Right lobe of liver (tissue), 6 donors: Measurements from ENCODE around the gene DIP2C. TPM values are rescaled to one million over a fixed set of nuclear protein-coding genes. Genes with fewer than 3 reads are reported as not detected.

Experiments used
- ATAC-seq, 4 donors: fragments of 200-7000 bp; cut with Tn5 transposase; one replicate each; pipeline ENCODE4 v1.9.1; 2020; ENCODE audit warnings: mild to moderate bottlenecking in 4 of 4, moderate library complexity in 4 of 4
- DNase-seq, 3 donors: peaks; one replicate each; pipeline ENCODE4 v3.0.0-alpha.2; 2020
- H3K27ac ChIP-seq, 3 donors: fragments of 200-600 bp; one replicate each; pipeline ENCODE4 v1.8.0; 2022
- H3K27me3 ChIP-seq, 2 donors: fragments of 200-600 bp; one replicate each; pipeline ENCODE4 v1.8.0; 2022
- H3K36me3 ChIP-seq, 4 donors: fragments of 200-600 bp; sonication (generic) in 1 of 4; one replicate each; pipeline versions ENCODE4 v1.5.1 to v1.8.0; 2017 to 2022; ENCODE audit warnings: control low read depth in 1 of 4
- H3K4me1 ChIP-seq, 4 donors: fragments of 200-600 bp; sonication (generic) in 1 of 4; one replicate each; pipeline versions ENCODE4 v1.5.1 to v1.8.0; 2017 to 2022; ENCODE audit warnings: control low read depth in 1 of 4
- H3K4me3 ChIP-seq, 3 donors: fragments of 200-600 bp; one replicate each; pipeline ENCODE4 v1.8.0; 2022
- H3K9me3 ChIP-seq, 4 donors: fragments of 200-600 bp; sonication (generic) in 1 of 4; one replicate each; pipeline versions ENCODE4 v1.5.1 to v1.8.0; 2017 to 2022; ENCODE audit warnings: control low read depth in 1 of 4
- CTCF ChIP-seq, 4 donors: fragments of 200-600 bp in 3 of 4; fragments of 450-650 bp in 1 of 4; IDR thresholded peaks; one replicate each; pipeline versions ENCODE4 v1.5.1 to v1.8.0; 2016 to 2022; ENCODE audit warnings: antibody characterized with exemption in 4 of 4, mild to moderate bottlenecking in 2 of 4
- POLR2A ChIP-seq: fragments of 450-650 bp; IDR thresholded peaks from one replicate; pipeline ENCODE4 v1.6.1; 2017; ENCODE audit warnings: antibody characterized with exemption, mild to moderate bottlenecking
- WGBS: methylation state at CpG from one replicate; pipeline ENCODE4 v1.1.6; 2018; ENCODE audit warnings: low coverage, low lambda C conversion rate; ENCODE audit not compliant: insufficient coverage; ENCODE audit errors: missing lambda C conversion rate; 5-methylcytosine and 5-hydroxymethylcytosine counted together
- intact Hi-C, 2 donors: fragments of 100-400 bp; cut with DNase I; formaldehyde crosslinking; loops; one replicate each; pipeline versions ENCODE4 v1.11.2 to v1.14.1; 2022
- total RNA-seq, 6 experiments: library from RNA; depleted of rRNA in 2 of 6; stranded (reverse); fragments of >200 nt in 2 of 6; fragmentation: NEBNext Ultra II Directional in 3 of 6; extraction: Animal tissue kit (Norgen Biotek cat#: 25700) in 3 of 6; gene quantifications; one replicate each; pipeline versions ENCODE4 v1.1.0 to v1.2.4, GENCODE V29; 2016 to 2023
- donor health status: DM: no; HTN: yes; CAD: no.
- donor health status: DM: no; HTN: no; CAD: no.
- donor health status: DM: no; HTN: no; CAD: no.
- donor health status: DM: no; HTN: yes; CAD: no.
- donor health status: DM: no; HTN: yes; CAD: no.

Gene DIP2C
- total RNA-seq, 6 experiments from 2014 or later, result 8.0 to 13.5 (median 11.7) TPM

GRCh38 chr10:289581-289980 lies 399.9 kb downstream of the DIP2C start:
- DNase-seq, result no peak
- H3K27me3 ChIP-seq, result no peaks in the 10 kb centered on the region
- peaks cover 0 to 9% (median 1%) of the 10 kb centered on the region in 4 donors for H3K36me3 ChIP-seq

GRCh38 chr10:288316-289200 lies 400.9 kb downstream of the DIP2C start:
- intact Hi-C loops, result no loop called here
- no peak for TF ChIP-seq POLR2A
- TF ChIP-seq CTCF (IDR thresholded peaks at IDR 0.05), result no peak
- Histone ChIP-seq H3K27me3 (no peaks in the 10 kb centered on the region), H3K36me3 (peaks cover 0 to 15% (median 1%) of the 10 kb centered on the region in 4 donors), H3K4me3 (no peak overlapping the region), H3K9me3 (no peaks in the 10 kb centered on the region), H3K4me1 (no peaks in the 10 kb centered on the region), H3K27ac (no peak overlapping the region)
- WGBS, result 92% methylated on average over 27 of the region's 27 CpGs
- no peak for DNase-seq
- no peak for ATAC-seq

More at GRCh38 chr10:289581-289980, 399.9 kb downstream of the DIP2C start:
- H3K4me3 ChIP-seq, result no peak overlapping the region
- WGBS, result 96% methylated on average over 4 of the region's 9 CpGs
- no peak for TF ChIP-seq CTCF (IDR thresholded peaks at IDR 0.05)
- no peak for TF ChIP-seq POLR2A
- no peaks in the 10 kb centered on the region for H3K9me3 ChIP-seq
- no peaks in the 10 kb centered on the region for H3K4me1 ChIP-seq
- no peak overlapping the region for H3K27ac ChIP-seq
- ATAC-seq, result peak in 1 of 4 donors; percentile 15
- intact Hi-C loops, result no loop called here

- peaks cover 0 to 15% (median 2%) of the 10 kb centered on the region in 4 donors for H3K36me3 ChIP-seq
- WGBS, result 80% methylated on average over 1 of the region's 4 CpGs
- ATAC-seq (no peak), DNase-seq (no peak)
- intact Hi-C loops, result no loop called here
- no peak overlapping the region for H3K27ac ChIP-seq
- TF ChIP-seq CTCF (IDR thresholded peaks at IDR 0.05), result no peak
- TF ChIP-seq POLR2A, result no peak
- H3K4me1 ChIP-seq, result no peaks in the 10 kb centered on the region
- H3K4me3 ChIP-seq, result no peak overlapping the region
- H3K9me3 ChIP-seq, result no peaks in the 10 kb centered on the region
- H3K27me3 ChIP-seq, result no peaks in the 10 kb centered on the region
Measured at GRCh38 chr10:287814-288213, 401.7 kb downstream of the DIP2C start.

GRCh38 chr10:287026-287709 lies 402.3 kb downstream of the DIP2C start:
- 94% methylated on average over 4 of the region's 4 CpGs for WGBS
- no peaks in the 10 kb centered on the region for H3K27me3 ChIP-seq
- no peak overlapping the region for H3K4me3 ChIP-seq
- ATAC-seq (no peak), DNase-seq (no peak)
- H3K36me3 ChIP-seq, result peaks cover 0 to 20% (median 2%) of the 10 kb centered on the region in 4 donors
- TF ChIP-seq CTCF (IDR thresholded peaks at IDR 0.05) (no peak), POLR2A (no peak)
- H3K9me3 ChIP-seq, result no peaks in the 10 kb centered on the region
- intact Hi-C loops, result no loop called here
- H3K27ac ChIP-seq, result no peak overlapping the region
- H3K4me1 ChIP-seq, result no peaks in the 10 kb centered on the region
